Germinal center (tissue), 1 donor: ENCODE data around the gene DNHD1.
"Not testable (repeated sequence)": the region's sequence is repeated elsewhere in the genome, so short reads cannot be mapped to it uniquely, and the experiment has no call there.

Experiments
- DNase-seq: peaks from one replicate; pipeline ENCODE4 v3.0.0; 2012; ENCODE audit warnings: mixed read lengths, low spot score

The DNHD1 gene

GRCh38 chr11:6481012-6481923 lies 15.8 kb upstream of the DNHD1 start, which contains the start of the genes ARFIP2 and TIMM10B:
TSS of gene ARFIP2 (minus strand) at chr11:6481331. CDS start at chr11:6480421, 910 bp downstream.
TSS of gene TIMM10B (plus strand) at chr11:6481501. CDS start at chr11:6481517, 16 bp downstream.
- peak; percentile 98 for DNase-seq

GRCh38 chr11:6481924-6482275 lies 15.2 kb upstream of the DNHD1 start:
- DNase-seq = no peak

DNA sequence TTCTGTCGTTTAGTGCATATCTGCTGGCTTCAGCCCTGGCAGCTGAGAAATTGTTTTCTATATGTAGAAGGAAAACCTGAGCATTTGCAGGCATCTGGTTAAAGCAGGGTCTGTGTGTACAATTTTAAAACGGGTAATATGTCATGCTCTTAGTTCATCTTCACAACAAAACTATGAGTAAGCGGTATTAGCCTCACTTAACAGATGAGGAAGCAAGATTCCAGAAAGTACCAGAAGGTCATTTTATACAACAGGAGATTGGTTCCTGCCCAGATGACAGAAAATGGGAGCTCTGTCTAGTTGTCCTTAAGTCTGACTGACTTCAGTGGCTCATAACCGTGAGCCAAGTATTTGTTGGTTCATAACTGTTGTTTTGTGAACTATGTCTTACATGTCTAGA lies 14.6 kb upstream of the DNHD1 start:
- no peak for DNase-seq

DNA sequence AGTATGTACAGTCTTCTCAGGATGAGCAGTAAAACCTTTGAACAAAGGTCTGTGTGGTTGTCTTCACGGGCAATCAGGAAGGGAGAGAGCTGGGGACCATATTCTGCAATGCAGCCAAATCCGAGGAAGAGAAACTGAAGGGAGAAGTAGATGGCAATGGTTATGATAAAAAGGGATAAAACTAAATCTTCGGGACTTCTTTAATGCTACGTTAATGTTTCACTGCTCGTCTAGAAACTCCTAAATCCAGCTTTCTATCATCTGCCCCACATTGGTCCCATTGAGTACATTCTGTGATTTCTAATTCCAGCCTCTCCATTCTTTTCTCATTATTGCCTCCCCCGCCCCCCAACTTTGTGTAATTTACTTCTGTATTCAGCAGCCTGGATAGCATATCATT lies 14.1 kb upstream of the DNHD1 start:
- no peak for DNase-seq

- no peak for DNase-seq
These were observed 11.4 kb upstream of the DNHD1 start for GRCh38 chr11:6485661-6486060.

- no peak for DNase-seq
These were observed 10.8 kb upstream of the DNHD1 start for GRCh38 chr11:6486256-6486655.

GRCh38 chr11:6486938-6487337 lies 10.1 kb upstream of the DNHD1 start:
- no peak for DNase-seq

GRCh38 chr11:6488342-6488741 lies 8.7 kb upstream of the DNHD1 start:
- no peak for DNase-seq

GRCh38 chr11:6488821-6489220 lies 8.3 kb upstream of the DNHD1 start:
- DNase-seq = no peak

DNA sequence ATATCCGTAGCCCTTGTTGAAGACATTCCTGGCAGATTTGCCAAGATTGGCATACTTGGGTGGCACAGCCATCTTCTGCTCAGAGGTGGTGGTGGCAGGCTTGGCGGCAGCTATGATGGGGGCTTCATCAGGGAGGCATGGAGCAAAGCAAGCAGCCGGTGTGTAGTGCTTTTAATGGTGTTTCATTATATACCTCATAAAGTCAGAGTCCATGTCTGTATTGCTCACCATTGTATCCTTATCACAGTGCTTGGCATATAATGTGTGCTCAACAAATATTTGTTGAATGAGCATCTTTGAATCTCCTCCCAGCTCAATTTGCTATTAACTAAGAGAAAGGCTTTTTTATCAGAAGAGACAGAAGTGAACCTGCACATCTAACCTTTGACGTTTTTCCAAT lies 7.8 kb upstream of the DNHD1 start:
- DNase-seq = no peak

- DNase-seq = no peak
These were observed 1.0 kb downstream of the DNHD1 start for GRCh38 chr11:6498121-6498520.

DNA sequence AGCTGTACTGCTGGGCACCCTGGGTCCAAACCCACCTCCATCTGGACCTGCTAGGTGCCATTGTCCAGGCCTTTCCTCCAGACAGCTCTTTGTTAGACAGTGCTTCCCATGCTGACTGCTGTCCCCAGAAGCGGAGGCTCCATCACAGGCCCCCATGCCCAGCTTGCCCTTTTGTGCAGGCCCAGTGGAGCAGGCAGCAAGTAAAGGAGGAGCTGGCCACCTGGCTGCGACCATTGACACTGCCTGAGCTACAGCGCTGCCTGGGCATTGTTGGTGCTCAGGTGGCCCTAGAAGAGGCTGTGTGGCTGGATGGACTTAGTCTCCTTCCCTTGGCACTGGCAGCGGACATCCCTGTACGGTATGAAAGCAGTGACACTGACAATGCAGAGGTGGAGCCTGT lies 1.5 kb downstream of the DNHD1 start:
- no peak for DNase-seq

DNA sequence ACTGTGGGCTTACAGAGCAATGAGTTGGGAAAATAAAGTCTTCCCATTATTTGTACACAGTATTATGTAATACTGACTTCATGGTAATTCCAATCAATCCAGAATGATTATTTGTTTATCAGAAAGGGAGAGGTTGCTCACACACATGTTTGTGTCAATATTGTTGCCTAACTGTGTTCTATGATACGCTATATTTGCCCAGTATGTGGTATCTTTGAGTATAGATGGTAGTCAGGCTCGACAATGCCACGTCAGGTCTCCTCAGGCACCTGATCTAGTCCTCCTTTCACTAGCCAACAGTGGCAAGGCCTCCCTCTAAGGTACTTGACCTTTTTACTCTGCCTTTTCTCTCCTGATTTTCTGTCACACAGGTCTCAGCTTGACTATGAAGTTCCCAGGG lies 5.3 kb downstream of the DNHD1 start:
- no peak for DNase-seq

GRCh38 chr11:6504166-6504565 lies 7.1 kb downstream of the DNHD1 start:
- DNase-seq = no peak

DNA sequence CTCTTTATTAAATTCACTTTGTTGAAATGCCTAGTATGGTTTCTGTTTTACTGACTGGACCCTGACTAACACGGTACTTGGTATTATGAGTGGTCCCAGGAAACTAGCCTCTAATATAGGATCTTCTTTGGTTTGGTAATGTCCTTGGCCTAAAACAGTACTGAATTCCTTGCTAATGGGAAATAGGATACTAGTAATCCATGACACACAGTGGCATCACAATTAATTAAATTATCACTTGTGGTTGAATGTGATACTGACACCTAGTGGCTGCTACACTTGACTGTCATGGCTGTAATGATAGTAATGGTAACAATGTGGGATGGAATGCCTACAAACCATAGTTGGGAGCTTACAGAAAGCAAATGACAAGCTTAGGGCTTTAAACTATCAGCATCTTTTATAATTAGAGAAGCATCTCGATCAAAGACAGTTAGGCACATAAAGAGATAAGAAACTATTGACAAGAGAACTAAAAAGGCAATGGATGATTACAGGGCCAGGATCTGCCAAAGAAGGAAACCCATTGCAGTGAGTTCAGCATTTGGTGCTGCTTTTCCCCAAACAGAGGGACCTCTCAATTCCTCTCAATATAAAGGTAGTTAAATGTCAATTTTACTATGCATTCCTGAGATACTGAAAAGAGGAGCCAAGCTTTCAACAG lies 8.6 kb downstream of the DNHD1 start:
- DNase-seq = peak; percentile 45

DNA sequence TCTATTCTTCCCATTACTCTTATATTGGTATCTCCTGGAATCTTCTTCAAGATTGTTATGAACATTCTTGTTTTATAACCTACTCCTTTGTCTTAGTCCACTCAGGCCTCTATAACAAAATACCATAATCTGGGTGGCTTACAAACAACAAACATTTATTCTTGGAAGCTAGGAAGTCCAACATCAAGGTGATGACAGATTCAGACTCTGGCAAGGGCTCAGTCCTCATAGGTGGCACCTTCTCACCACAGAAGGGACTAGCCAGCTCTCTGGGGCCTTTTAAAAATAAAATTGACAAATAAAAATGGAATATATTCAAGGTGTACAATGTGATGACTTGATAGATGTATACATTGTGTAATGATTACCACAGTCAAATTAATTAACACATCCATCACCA lies 19.8 kb downstream of the DNHD1 start:
- DNase-seq = no peak

GRCh38 chr11:6520265-6520664 lies 23.2 kb downstream of the DNHD1 start:
- DNase-seq = no peak

DNA sequence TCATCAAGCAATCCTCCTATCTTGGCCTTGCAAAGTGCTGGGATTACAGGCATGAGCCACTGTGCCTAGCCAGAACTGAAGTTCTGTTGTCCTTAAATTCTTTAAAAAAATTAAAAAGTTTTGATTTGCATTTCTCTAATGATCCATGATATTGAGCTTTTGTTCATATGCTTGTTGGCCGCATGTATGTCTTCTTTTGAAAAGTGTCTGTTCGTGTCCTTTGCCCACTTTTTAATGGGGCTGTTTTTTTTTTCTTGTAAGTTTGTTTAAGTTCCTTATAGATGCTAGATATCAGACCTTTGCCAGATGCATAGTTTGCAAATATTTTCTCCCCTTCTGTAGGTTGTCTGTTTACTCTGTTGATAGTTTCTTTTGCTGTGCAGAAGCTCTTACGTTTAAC lies 24.9 kb downstream of the DNHD1 start:
- DNase-seq = not testable (repeated sequence)

DNA sequence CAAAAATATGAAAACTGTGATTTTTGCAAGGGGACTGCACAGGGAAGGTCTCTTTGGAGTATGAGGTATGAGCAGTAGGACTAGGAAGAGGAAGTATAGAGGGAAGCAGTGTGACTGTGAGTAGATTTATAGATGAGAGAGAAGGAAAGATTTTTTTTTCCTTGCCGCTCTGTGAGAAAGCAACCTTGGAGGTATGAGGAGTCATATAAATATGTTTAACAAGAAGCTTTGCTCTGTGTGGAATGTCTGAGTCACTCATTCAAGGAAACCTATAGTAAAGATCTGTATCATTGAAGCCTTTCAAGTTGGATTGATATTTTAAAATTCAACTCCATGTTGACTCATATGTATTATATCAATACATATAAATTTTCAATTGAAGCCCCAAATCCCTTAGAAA lies 26.2 kb downstream of the DNHD1 start:
- no peak for DNase-seq

- DNase-seq = no peak
These were observed 29.5 kb downstream of the DNHD1 start for GRCh38 chr11:6526411-6527135.

DNA sequence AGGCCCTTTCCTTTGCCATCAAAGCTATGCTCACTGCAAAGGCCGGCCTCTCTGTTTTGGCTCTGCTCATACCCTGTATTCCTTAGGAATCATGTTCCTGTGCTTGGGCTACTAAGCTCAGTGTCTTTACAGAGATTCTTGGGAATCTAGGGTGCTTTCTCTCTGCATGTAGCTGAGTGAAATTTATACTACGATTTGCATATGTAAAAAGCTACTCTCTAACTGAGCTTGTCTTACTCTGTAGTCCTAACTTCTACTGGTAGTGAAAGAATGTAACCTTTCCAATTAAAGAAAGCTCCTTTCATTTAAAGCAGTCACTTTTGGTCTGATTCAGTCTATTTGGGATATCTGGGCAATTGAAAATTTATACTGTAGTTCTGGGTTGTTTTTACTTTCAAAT lies 32.2 kb downstream of the DNHD1 start:
- DNase-seq = no peak

GRCh38 chr11:6530848-6531247 lies 33.8 kb downstream of the DNHD1 start:
- DNase-seq = no peak

DNA sequence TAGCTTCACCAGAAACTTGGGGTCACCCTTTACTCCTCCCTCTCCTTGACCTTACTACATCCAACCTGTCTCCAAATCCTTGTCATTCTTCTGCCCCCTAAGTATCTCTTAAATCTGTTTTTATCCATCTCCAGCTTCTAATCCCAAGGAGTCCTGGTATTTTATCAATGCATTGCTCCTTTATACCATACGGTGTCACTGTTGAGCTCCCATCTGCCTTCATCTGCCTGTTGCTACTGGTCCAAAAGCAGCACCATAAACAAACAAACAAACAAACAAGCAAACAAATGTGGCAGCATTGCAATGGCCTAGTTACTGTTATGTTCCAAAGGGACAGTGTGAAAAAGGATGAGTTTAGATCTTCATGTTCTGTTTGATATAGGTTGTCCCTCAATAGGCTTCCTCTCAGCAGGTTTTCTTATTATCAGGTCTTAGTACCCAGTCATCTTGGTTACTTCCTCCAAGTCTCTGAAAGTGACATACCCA lies 34.2 kb downstream of the DNHD1 start:
- peak; percentile 64 for DNase-seq
